HEK293 (cell line): Measurements from ENCODE around the gene KCNJ6.

ENCODE experiments used
- BCL11A ChIP-seq: fragments of 450-650 bp; formaldehyde crosslinking; IDR thresholded peaks from 2 replicates; pipeline ENCODE4 v1.5.1; 2016; ENCODE audit warnings: low read depth, missing biosample characterization, missing genetic modification characterization
- IKZF3 ChIP-seq: fragments of 450-650 bp; IDR thresholded peaks from 2 replicates; pipeline ENCODE4 v1.5.0; 2018; ENCODE audit warnings: missing biosample characterization, mild to moderate bottlenecking, missing genetic modification characterization, moderate library complexity
- MEIS1 ChIP-seq: sonication (generic); formaldehyde crosslinking; IDR thresholded peaks from 2 replicates; pipeline ENCODE4 v1.8.1; 2022; ENCODE audit warnings: missing genetic modification reagents, mild to moderate bottlenecking, borderline replicate concordance
- SP2 ChIP-seq: fragments of 450-650 bp; formaldehyde crosslinking; IDR thresholded peaks from 2 replicates; pipeline ENCODE4 v1.5.1; 2016; ENCODE audit warnings: missing biosample characterization, missing genetic modification characterization
- ZIC2 ChIP-seq: fragments of 450-650 bp; formaldehyde crosslinking; IDR thresholded peaks from 2 replicates; pipeline ENCODE4 v1.5.1; 2016; ENCODE audit warnings: missing biosample characterization, missing genetic modification characterization
- ZNF146 ChIP-seq: fragments of 450-650 bp; formaldehyde crosslinking; IDR thresholded peaks from 2 replicates; pipeline ENCODE4 v1.5.1; 2016; ENCODE audit warnings: missing biosample characterization, missing genetic modification characterization
- ZNF175 ChIP-seq: fragments of 450-650 bp; formaldehyde crosslinking; IDR thresholded peaks from 2 replicates; pipeline ENCODE4 v1.5.1; 2016; ENCODE audit warnings: missing biosample characterization, missing genetic modification characterization
- ZNF311 ChIP-seq: fragments of 450-650 bp; formaldehyde crosslinking; IDR thresholded peaks from 2 replicates; pipeline ENCODE4 v1.5.1; 2017; ENCODE audit warnings: missing biosample characterization, missing genetic modification characterization, borderline replicate concordance
- ZNF391 ChIP-seq: fragments of 450-650 bp; formaldehyde crosslinking; IDR thresholded peaks from 2 replicates; pipeline ENCODE4 v1.5.1; 2016; ENCODE audit warnings: low read depth, missing biosample characterization, missing genetic modification characterization, borderline replicate concordance
- ZNF501 ChIP-seq: fragments of 450-650 bp; formaldehyde crosslinking; IDR thresholded peaks from 2 replicates; pipeline ENCODE4 v1.5.1; 2016; ENCODE audit warnings: missing biosample characterization, missing genetic modification characterization
- ZNF792 ChIP-seq: fragments of 450-650 bp; formaldehyde crosslinking; IDR thresholded peaks from 2 replicates; pipeline ENCODE4 v1.5.1; 2016; ENCODE audit warnings: missing biosample characterization, missing genetic modification characterization
- ZNF843 ChIP-seq: fragments of 450-650 bp; formaldehyde crosslinking; IDR thresholded peaks from 2 replicates; pipeline ENCODE4 v1.5.1; 2016; ENCODE audit warnings: missing biosample characterization, missing genetic modification characterization
- TF ChIP-seq, protein P1 (sequence below): fragments of 450-650 bp; formaldehyde crosslinking; IDR thresholded peaks from 2 replicates; pipeline ENCODE4 v1.5.1; 2016; ENCODE audit warnings: missing biosample characterization, missing genetic modification characterization
- TF ChIP-seq, protein P2 (sequence below): fragments of 450-650 bp; formaldehyde crosslinking; IDR thresholded peaks from 2 replicates; pipeline ENCODE4 v1.5.1; 2016; ENCODE audit warnings: missing biosample characterization, missing genetic modification characterization

DNA sequence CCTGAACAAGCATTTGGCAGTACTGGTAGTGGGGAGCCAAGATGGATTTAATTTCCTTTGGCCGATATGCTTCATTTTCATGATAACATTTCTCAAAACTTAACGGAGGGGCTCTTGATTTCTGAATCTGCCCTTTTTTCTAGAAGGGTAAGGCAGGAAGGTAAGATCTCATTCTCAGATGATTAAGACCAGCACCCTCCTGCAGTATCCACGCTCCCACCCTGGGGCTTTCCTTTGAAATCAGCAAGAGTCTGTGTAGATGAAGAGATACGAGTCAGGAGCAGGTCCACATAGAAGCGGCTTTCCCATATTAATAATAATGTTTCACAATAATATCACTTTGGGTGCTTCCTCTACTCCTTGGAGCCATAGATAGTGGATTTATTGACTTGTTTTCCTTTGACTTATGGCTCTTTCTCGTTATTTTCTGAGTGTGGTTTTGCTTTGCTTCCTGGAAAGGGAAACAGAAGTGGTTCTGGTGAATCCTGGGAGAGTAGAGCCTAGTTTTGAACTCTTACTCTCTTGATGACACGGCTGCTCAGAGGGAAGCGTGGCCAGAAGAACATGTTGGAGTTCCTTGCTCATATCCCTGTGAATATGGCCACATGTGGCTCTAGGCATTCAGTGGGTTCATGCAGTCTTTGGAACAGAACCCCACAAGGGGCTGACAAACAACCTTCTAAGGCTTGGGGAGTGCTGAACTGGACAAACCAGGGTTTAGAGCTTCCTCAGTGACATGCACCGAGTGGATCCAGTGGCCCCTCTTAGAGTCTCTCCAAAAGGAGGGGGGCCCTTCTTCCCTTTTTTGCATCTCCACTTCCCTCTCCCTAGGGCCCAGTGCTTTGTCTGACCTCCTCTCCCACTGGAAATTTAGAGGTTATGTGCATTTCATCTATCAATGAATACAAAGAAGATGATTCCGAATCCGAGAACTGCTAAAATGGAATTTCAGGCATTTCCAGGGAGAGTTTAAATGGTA lies 354.0 kb downstream of the KCNJ6 start:
- TF ChIP-seq ZIC2 (tag by site-specific recombination) (no peak), ZNF146 (tag by site-specific recombination) (no peak), MEIS1 (no peak), ZNF501 (tag by site-specific recombination) (no peak), ZNF175 (no peak), ZNF391 (tag by site-specific recombination) (no peak), ZNF792 (tag by site-specific recombination) (no peak), IKZF3 (tag by site-specific recombination) (no peak), ZNF843 (tag by site-specific recombination) (no peak), SP2 (no peak), BCL11A (tag by site-specific recombination) (no peak), ZNF311 (tag by site-specific recombination) (no peak)
- TF ChIP-seq, protein P1, sequence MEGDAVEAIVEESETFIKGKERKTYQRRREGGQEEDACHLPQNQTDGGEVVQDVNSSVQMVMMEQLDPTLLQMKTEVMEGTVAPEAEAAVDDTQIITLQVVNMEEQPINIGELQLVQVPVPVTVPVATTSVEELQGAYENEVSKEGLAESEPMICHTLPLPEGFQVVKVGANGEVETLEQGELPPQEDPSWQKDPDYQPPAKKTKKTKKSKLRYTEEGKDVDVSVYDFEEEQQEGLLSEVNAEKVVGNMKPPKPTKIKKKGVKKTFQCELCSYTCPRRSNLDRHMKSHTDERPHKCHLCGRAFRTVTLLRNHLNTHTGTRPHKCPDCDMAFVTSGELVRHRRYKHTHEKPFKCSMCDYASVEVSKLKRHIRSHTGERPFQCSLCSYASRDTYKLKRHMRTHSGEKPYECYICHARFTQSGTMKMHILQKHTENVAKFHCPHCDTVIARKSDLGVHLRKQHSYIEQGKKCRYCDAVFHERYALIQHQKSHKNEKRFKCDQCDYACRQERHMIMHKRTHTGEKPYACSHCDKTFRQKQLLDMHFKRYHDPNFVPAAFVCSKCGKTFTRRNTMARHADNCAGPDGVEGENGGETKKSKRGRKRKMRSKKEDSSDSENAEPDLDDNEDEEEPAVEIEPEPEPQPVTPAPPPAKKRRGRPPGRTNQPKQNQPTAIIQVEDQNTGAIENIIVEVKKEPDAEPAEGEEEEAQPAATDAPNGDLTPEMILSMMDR = no peak
- TF ChIP-seq, protein P2, sequence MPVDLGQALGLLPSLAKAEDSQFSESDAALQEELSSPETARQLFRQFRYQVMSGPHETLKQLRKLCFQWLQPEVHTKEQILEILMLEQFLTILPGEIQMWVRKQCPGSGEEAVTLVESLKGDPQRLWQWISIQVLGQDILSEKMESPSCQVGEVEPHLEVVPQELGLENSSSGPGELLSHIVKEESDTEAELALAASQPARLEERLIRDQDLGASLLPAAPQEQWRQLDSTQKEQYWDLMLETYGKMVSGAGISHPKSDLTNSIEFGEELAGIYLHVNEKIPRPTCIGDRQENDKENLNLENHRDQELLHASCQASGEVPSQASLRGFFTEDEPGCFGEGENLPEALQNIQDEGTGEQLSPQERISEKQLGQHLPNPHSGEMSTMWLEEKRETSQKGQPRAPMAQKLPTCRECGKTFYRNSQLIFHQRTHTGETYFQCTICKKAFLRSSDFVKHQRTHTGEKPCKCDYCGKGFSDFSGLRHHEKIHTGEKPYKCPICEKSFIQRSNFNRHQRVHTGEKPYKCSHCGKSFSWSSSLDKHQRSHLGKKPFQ = no peak
